GM20431 (cell line): ENCODE data around the gene PKP3.
"Not testable (repeated sequence)": the region's sequence is repeated elsewhere in the genome, so short reads cannot be mapped to it uniquely, and the experiment has no call there.

ENCODE experiments used
- in situ Hi-C: fragments of 300-500 bp; cut with MseI, MboI; formaldehyde crosslinking; loops from one replicate; pipeline ENCODE4 v1.15.0; 2020; ENCODE audit warnings: low sequenced_read_pairs; ENCODE audit not compliant: unreplicated experiment

The PKP3 gene

DNA sequence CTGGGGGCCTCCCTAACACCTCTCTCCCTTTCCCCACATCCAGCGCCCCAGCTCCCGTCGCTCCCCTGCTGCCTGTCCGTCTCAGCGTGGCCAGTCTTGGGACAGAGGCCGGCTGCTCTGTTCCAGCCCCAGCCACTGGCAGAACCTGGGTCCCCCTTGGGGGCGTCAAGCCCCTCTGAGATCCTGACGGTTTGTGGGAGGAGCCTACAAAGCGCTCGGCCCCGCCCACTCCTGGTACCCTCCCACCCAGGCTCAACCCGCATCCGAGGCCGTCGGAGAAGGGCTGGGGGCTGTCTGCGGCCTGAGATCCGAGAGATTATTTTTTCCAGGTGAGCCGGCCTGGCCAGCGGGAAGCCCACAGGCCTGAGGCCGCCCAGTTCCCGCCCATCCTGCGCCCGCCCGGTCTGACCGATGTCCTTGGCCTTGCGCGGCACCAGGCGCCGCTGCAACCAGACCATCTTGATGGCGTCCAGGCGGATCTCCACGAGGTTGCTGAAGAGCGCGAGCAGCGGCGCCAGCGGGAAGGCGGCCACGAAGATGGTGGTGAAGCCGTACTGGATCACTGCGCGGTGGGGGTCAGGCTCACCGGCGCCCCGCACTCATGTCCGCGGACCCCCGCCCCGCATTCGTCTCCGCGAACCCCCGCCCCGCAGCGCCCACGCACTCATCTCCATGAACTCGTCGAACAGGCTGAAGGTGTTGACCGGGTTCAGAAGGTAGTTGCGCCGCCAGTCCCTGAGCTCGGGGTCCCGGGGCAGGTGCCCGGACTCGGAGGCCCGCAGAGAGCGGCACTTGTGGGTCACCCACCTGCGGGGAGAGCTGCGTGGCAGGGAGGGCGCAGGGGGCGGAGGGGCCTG lies 26.3 kb downstream of the PKP3 start:
- in situ Hi-C loops: no loop called here

- in situ Hi-C loops: no loop called here
Observed at GRCh38 chr11:420911-421321, 26.9 kb downstream of the PKP3 start.

- in situ Hi-C loops: no loop called here
Observed at GRCh38 chr11:422249-422656, 28.2 kb downstream of the PKP3 start.

- in situ Hi-C loops: no loop called here
Observed at GRCh38 chr11:424232-424631, 30.2 kb downstream of the PKP3 start.

GRCh38 chr11:424766-425165 lies 30.8 kb downstream of the PKP3 start:
- in situ Hi-C loops: not testable (repeated sequence)

- in situ Hi-C loops: no loop called here
Observed at GRCh38 chr11:425301-425700, 31.3 kb downstream of the PKP3 start.

GRCh38 chr11:426851-427250 lies 32.8 kb downstream of the PKP3 start:
- in situ Hi-C loops: no loop called here

- in situ Hi-C loops: no loop called here
Observed at GRCh38 chr11:428295-428694, 34.3 kb downstream of the PKP3 start.

DNA sequence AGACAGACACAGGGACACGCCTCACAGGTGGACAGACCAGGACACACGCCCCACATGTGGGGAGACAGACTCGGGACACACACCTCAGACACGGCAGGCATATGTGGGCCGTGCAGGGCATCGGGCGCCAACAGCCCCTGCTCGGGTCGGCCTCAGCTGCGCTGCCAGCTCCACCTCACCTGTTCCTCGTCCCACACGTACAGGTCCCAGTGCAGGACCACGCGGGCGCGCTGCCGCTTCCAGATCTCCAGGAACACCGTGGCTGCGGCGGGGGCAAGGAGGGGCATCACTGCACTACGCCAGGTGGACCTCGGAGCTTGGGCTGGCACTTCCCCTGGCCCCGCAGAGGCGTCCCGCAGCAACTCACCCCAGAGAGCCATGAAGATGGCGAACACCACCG lies 35.4 kb downstream of the PKP3 start:
- in situ Hi-C loops: no loop called here

DNA sequence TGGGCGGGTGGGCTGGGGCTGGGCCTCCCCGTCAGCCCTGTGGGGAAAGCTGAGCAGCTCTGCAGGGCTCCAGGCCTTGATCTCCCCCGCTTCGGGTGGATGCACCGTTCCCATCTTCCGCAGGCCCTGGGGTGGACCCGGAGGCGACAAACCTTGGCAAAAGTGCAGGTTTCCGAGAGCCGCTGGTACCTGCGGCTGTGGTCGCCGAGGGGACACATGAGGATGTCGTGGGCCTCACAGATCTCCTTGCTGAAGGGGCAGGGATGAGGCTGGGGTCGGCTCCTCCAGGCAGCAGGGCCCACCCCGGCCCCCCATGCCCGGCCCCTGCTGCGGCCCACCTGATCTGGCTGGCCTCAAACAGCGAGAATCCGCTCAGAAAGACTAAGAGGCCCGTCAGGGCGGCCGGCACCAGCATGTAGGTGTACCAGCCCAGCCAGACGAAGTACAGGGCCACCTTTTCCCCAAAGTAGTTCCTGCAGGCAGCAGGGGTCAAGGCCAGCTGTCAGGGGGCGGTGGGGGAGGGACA lies 36.0 kb downstream of the PKP3 start:
- in situ Hi-C loops: no loop called here

DNA sequence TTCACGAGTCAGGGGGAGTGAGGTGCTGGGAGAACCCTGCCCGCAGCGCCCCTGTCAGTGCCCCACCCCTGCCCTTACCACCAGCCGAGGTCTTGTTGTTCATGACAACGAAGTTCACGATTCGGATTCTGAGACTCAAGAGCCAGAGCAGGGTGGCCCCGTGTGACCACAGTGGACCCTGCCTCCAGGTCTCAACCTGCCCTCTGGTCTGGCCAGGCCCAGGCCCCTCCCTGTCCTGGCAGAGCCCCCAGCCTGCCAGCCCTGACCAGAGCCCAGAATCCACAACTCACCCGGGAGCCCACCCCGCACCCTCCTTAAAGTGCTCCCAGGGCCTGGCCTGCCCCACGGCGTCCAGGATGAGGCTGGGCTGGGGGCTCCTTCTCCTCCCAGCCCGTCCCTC lies 37.9 kb downstream of the PKP3 start:
- in situ Hi-C loops: no loop called here

GRCh38 chr11:432501-433100 lies 38.6 kb downstream of the PKP3 start:
- in situ Hi-C loops: no loop called here

- in situ Hi-C loops: no loop called here
Observed at GRCh38 chr11:433111-433510, 39.1 kb downstream of the PKP3 start.

GRCh38 chr11:433641-434040 lies 39.6 kb downstream of the PKP3 start:
- in situ Hi-C loops: no loop called here

DNA sequence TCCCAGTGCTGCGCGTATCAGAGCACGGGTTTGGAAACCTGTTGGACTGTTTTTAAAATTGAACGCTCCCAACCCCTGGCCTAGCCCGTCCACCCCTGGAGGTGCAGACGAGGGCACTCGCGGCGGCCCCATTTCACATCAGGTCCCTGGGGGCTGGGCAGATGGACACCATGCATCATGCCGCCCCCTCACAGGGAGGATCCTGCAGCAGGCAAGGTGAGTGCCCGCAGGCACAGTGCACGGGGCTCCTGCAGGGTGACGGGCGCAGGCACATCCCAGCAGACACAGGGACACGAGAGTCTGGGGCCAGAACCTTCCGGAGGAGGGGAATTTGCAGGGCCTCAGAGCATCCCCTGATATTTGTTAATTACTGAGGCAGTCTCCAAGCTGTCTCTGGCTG lies 40.5 kb downstream of the PKP3 start:
- in situ Hi-C loops: no loop called here

- in situ Hi-C loops: not testable (repeated sequence)
Observed at GRCh38 chr11:434999-435740, 41.2 kb downstream of the PKP3 start.

DNA sequence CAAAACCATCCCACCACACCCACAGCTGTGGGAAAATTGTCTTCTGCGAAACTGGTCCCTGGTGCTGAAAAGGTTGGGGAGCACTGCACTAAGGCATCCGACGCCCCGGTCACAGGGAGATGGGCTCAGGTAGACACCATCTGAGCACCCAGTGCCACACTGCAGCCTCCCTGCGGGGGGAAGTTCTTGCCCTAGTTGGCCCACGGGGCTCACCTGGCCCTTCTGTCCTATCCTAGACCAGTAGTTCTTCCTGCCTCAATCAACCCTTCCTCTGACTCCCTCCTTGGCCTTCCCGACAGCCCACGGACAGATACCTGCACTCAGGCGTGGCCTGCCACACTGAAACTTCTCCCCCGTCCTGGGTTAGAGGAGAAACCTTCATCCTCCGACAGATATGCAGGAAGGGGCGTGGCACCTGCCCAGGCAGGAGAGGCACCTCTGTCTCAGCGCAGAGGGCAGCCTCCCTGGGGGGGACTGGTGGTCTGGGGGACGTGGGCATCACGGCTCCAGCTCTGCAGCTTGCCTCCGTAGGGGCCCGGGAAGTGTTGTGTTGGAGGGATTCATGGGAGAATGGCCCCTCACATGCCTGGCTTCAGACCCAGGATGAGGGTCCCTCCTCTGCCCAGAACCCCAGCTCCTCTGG lies 43.3 kb downstream of the PKP3 start:
- in situ Hi-C loops: no loop called here

GRCh38 chr11:438101-438844 lies 44.3 kb downstream of the PKP3 start:
- in situ Hi-C loops: no loop called here

- in situ Hi-C loops: no loop called here
Observed at GRCh38 chr11:439315-440064, 45.5 kb downstream of the PKP3 start.
